A673 (cell line): ENCODE measurements around the gene SUMF2.

Experiments used
- CTCF ChIP-seq: fragments of 300-800, 200-600 bp; sonication (generic); conservative IDR thresholded peaks from 2 replicates; pipeline ENCODE4 v1.5.1; 2017; ENCODE audit warnings: low read depth, mild to moderate bottlenecking, antibody characterized with exemption, low read length, moderate library complexity, mixed read lengths
- EZH2 ChIP-seq: fragments of 200-600 bp; sonication (generic); IDR thresholded peaks from 2 replicates; pipeline ENCODE4 v1.6.1; 2017; ENCODE audit warnings: borderline replicate concordance, low read depth, mild to moderate bottlenecking, mixed read lengths, antibody characterized with exemption, low read length; ENCODE audit not compliant: poor library complexity, severe bottlenecking

GRCh38 chr7:56110611-56111010 is 46.5 kb downstream of the SUMF2 start:
- TF ChIP-seq CTCF (no peak), EZH2 (no peak)
